ENCODE results near the gene HABP2.

The HABP2 gene

GRCh38 chr10:113552701-113553100, at the start of gene HABP2:
Gene HABP2 (plus strand): TSS chr10:113553053. CDS start chr10:113553122, 69 bp downstream.
- DNase-seq (ENCODE audit: low read depth): no peak

- no peak for DNase-seq (ENCODE audit: low read depth)
Measured at GRCh38 chr10:113503930-113504329, 48.9 kb upstream of the HABP2 start.

GRCh38 chr10:113504423-113504822, 48.4 kb upstream of the HABP2 start:
- no peak for DNase-seq (ENCODE audit: low read depth)

GRCh38 chr10:113506476-113506875, 46.4 kb upstream of the HABP2 start:
- no peak for DNase-seq (ENCODE audit: low read depth)

GRCh38 chr10:113511419-113511818, 41.4 kb upstream of the HABP2 start:
- DNase-seq (ENCODE audit: low read depth): no peak

GRCh38 chr10:113515161-113515560, 37.7 kb upstream of the HABP2 start:
- no peak for DNase-seq (ENCODE audit: low read depth)

- peak; percentile 85 for DNase-seq (ENCODE audit: low read depth)
Measured at GRCh38 chr10:113515601-113516000, 37.3 kb upstream of the HABP2 start.

- DNase-seq (ENCODE audit: low read depth): no peak
Measured at GRCh38 chr10:113516061-113516460, 36.8 kb upstream of the HABP2 start.

- DNase-seq (ENCODE audit: low read depth): no peak
Measured at GRCh38 chr10:113517165-113517900, 35.5 kb upstream of the HABP2 start.

- DNase-seq (ENCODE audit: low read depth): no peak
Measured at GRCh38 chr10:113517901-113518260, 35.0 kb upstream of the HABP2 start.

- no peak for DNase-seq (ENCODE audit: low read depth)
Measured at GRCh38 chr10:113518415-113518814, 34.4 kb upstream of the HABP2 start.

GRCh38 chr10:113518816-113519591, 33.8 kb upstream of the HABP2 start:
- no peak for DNase-seq (ENCODE audit: low read depth)

- DNase-seq (ENCODE audit: low read depth): no peak
Measured at GRCh38 chr10:113519681-113520115, 33.2 kb upstream of the HABP2 start.

- no peak for DNase-seq (ENCODE audit: low read depth)
Measured at GRCh38 chr10:113520261-113520660, 32.6 kb upstream of the HABP2 start.

GRCh38 chr10:113520690-113521474, 32.0 kb upstream of the HABP2 start:
- peak; percentile 75 for DNase-seq (ENCODE audit: low read depth)

- DNase-seq (ENCODE audit: low read depth): no peak
Measured at GRCh38 chr10:113521475-113521795, 31.4 kb upstream of the HABP2 start.

- no peak for DNase-seq (ENCODE audit: low read depth)
Measured at GRCh38 chr10:113522460-113522859, 30.4 kb upstream of the HABP2 start.

GRCh38 chr10:113523071-113523470, 29.8 kb upstream of the HABP2 start:
- DNase-seq (ENCODE audit: low read depth): no peak

GRCh38 chr10:113523628-113524027, 29.2 kb upstream of the HABP2 start:
- DNase-seq (ENCODE audit: low read depth): no peak

- no peak for DNase-seq (ENCODE audit: low read depth)
Measured at GRCh38 chr10:113524120-113524519, 28.7 kb upstream of the HABP2 start.

- DNase-seq (ENCODE audit: low read depth): no peak
Measured at GRCh38 chr10:113524539-113525490, 28.0 kb upstream of the HABP2 start.

- no peak for DNase-seq (ENCODE audit: low read depth)
Measured at GRCh38 chr10:113525713-113526112, 27.1 kb upstream of the HABP2 start.
